Neural cell (in vitro differentiated cells): Measurements from ENCODE around the gene DPP6. TPM values are rescaled to one million over a fixed set of nuclear protein-coding genes. Genes with fewer than 3 reads are reported as not detected.

Source experiments
- H2AFZ ChIP-seq: fragments of 200-600, 300-800 bp; sonication (generic), shearing (Covaris generic); 2 replicates; pipeline ENCODE4 v1.6.0; 2014; ENCODE audit warnings: low read depth, mild to moderate bottlenecking, antibody characterized with exemption, low read length, moderate library complexity
- H3F3A ChIP-seq: fragments of 200-600 bp; shearing (Covaris generic); 2 replicates; pipeline ENCODE4 v1.6.1; 2016; ENCODE audit warnings: mild to moderate bottlenecking, moderate library complexity, mixed read lengths, antibody characterized with exemption, low read length; ENCODE audit not compliant: insufficient read depth, poor library complexity, severe bottlenecking
- H3K27ac ChIP-seq: fragments of 200-600, 300-800 bp; sonication (generic), shearing (Covaris generic); 2 replicates; pipeline ENCODE4 v1.5.1; 2014; ENCODE audit warnings: mild to moderate bottlenecking, low read length, moderate library complexity
- H3K27me3 ChIP-seq: fragments of 300-800, 200-600 bp; sonication (generic), shearing (Covaris generic); 2 replicates; pipeline ENCODE4 v1.6.0; 2014; ENCODE audit warnings: mild to moderate bottlenecking, low read depth, low read length, moderate library complexity; ENCODE audit not compliant: insufficient read depth
- H3K36me3 ChIP-seq: fragments of 300-800, 200-600 bp; sonication (generic), shearing (Covaris generic); 2 replicates; pipeline ENCODE4 v1.5.1; 2014; ENCODE audit warnings: mild to moderate bottlenecking, antibody characterized with exemption, low read length, moderate library complexity; ENCODE audit not compliant: insufficient read depth
- H3K4me2 ChIP-seq: fragments of 300-800, 200-600 bp; sonication (generic), shearing (Covaris generic); 2 replicates; pipeline ENCODE4 v1.6.0; 2014; ENCODE audit warnings: mild to moderate bottlenecking, low read length
- H3K4me3 ChIP-seq: fragments of 300-800, 200-600 bp; sonication (generic), shearing (Covaris generic); 2 replicates; pipeline ENCODE4 v1.5.1; 2014; ENCODE audit warnings: mild to moderate bottlenecking, low read length, moderate library complexity
- H3K79me2 ChIP-seq: fragments of 200-600 bp; shearing (Covaris generic); replicated peaks from 2 replicates; pipeline ENCODE4 v1.6.0; 2014; ENCODE audit warnings: mild to moderate bottlenecking, low read length, moderate library complexity; ENCODE audit not compliant: insufficient read depth
- H3K9ac ChIP-seq: fragments of 300-800, 200-600 bp; sonication (generic), shearing (Covaris generic); 2 replicates; pipeline ENCODE4 v1.6.1; 2016; ENCODE audit warnings: mild to moderate bottlenecking, low read length, mixed read lengths
- H3K9me2 ChIP-seq: fragments of 200-600 bp; shearing (Covaris generic); 2 replicates; pipeline ENCODE4 v1.6.1; 2016; ENCODE audit warnings: mild to moderate bottlenecking, low read length, mixed read lengths; ENCODE audit not compliant: insufficient read depth
- H3K9me3 ChIP-seq: fragments of 200-600, 300-800 bp; sonication (generic), shearing (Covaris generic); 2 replicates; pipeline ENCODE4 v1.6.1; 2016; ENCODE audit warnings: mild to moderate bottlenecking, mixed run types, low read length, moderate library complexity, mixed read lengths
- H4K20me1 ChIP-seq: fragments of 200-600 bp; shearing (Covaris generic); 2 replicates; pipeline ENCODE4 v1.6.1; 2016; ENCODE audit warnings: mild to moderate bottlenecking, mixed run types; ENCODE audit not compliant: insufficient read depth
- EP300 ChIP-seq: fragments of 450-650 bp; conservative IDR thresholded peaks from 2 replicates; pipeline ENCODE4 v1.6.1; 2014; ENCODE audit warnings: antibody characterized with exemption, mild to moderate bottlenecking, moderate library complexity; ENCODE audit not compliant: poor library complexity, severe bottlenecking
- EZH2 ChIP-seq: fragments of 200-600, 300-800 bp; shearing (Covaris generic), sonication (generic); IDR thresholded peaks from 2 replicates; pipeline ENCODE4 v1.6.1; 2014; ENCODE audit warnings: antibody characterized with exemption, low read length, borderline replicate concordance, mild to moderate bottlenecking; ENCODE audit not compliant: insufficient read depth, poor library complexity, severe bottlenecking
- MXI1 ChIP-seq: fragments of 450-650 bp; conservative IDR thresholded peaks from 2 replicates; pipeline ENCODE4 v1.6.1; 2014; ENCODE audit warnings: antibody characterized with exemption, mild to moderate bottlenecking; ENCODE audit not compliant: poor library complexity, severe bottlenecking
- POLR2AphosphoS5 ChIP-seq: IDR thresholded peaks from 2 replicates; pipeline ENCODE4 v1.6.1; 2012
- RAD21 ChIP-seq: fragments of 450-650 bp; conservative IDR thresholded peaks from 2 replicates; pipeline ENCODE4 v1.6.1; 2014; ENCODE audit warnings: antibody characterized with exemption, mild to moderate bottlenecking, moderate library complexity
- REST ChIP-seq: IDR thresholded peaks from 2 replicates; pipeline ENCODE4 v1.6.1; 2012; ENCODE audit warnings: borderline replicate concordance
- SMC3 ChIP-seq: fragments of 450-650 bp; conservative IDR thresholded peaks from 2 replicates; pipeline ENCODE4 v1.6.1; 2014; ENCODE audit warnings: antibody characterized with exemption, mild to moderate bottlenecking, moderate library complexity; ENCODE audit not compliant: poor library complexity
- TAF1 ChIP-seq: IDR thresholded peaks from 2 replicates; pipeline ENCODE4 v1.6.1; 2012; ENCODE audit warnings: low read depth
- polyA plus RNA-seq: library from polyadenylated mRNA; depleted of rRNA; stranded (reverse); fragments of >200 nt; gene quantifications from 2 replicates; pipeline ENCODE4 v1.2.3, GENCODE V29; 2014
- TF ChIP-seq, protein P1 (sequence below): fragments of 450-650 bp; IDR thresholded peaks from 2 replicates; pipeline ENCODE4 v1.5.1; 2014; ENCODE audit warnings: antibody characterized with exemption, mild to moderate bottlenecking, moderate library complexity; ENCODE audit not compliant: poor library complexity, severe bottlenecking

DPP6 gene
- polyA plus RNA-seq, 1 donor from 2014 or later, result 20.4 TPM

GRCh38 chr7:154416714-154417113, 364.5 kb downstream of the DPP6 start:
- H3K9ac ChIP-seq, result no peak overlapping the region
- H3K36me3 ChIP-seq, result no peaks in the 10 kb centered on the region
- no peaks in the 10 kb centered on the region for H3K27me3 ChIP-seq
- no peak overlapping the region for H2AFZ ChIP-seq
- no peaks in the 10 kb centered on the region for H3K9me2 ChIP-seq
- H3K4me2 ChIP-seq, result no peak overlapping the region
- H3K9me3 ChIP-seq, result no peaks in the 10 kb centered on the region
- no peaks in the 10 kb centered on the region for H3F3A ChIP-seq
- H3K4me3 ChIP-seq, result no peak overlapping the region
- H3K79me2 ChIP-seq, result no peaks in the 10 kb centered on the region
- H4K20me1 ChIP-seq, result no peaks in the 10 kb centered on the region
- TF ChIP-seq POLR2AphosphoS5 (no peak), EZH2 (no peak), MXI1 (no peak), TAF1 (no peak), RAD21 (no peak), REST (no peak), SMC3 (no peak), EP300 (no peak)
- TF ChIP-seq, protein P1, sequence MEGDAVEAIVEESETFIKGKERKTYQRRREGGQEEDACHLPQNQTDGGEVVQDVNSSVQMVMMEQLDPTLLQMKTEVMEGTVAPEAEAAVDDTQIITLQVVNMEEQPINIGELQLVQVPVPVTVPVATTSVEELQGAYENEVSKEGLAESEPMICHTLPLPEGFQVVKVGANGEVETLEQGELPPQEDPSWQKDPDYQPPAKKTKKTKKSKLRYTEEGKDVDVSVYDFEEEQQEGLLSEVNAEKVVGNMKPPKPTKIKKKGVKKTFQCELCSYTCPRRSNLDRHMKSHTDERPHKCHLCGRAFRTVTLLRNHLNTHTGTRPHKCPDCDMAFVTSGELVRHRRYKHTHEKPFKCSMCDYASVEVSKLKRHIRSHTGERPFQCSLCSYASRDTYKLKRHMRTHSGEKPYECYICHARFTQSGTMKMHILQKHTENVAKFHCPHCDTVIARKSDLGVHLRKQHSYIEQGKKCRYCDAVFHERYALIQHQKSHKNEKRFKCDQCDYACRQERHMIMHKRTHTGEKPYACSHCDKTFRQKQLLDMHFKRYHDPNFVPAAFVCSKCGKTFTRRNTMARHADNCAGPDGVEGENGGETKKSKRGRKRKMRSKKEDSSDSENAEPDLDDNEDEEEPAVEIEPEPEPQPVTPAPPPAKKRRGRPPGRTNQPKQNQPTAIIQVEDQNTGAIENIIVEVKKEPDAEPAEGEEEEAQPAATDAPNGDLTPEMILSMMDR, result no peak
- no peak overlapping the region for H3K27ac ChIP-seq

- H3K79me2 ChIP-seq, result no peaks in the 10 kb centered on the region
- no peaks in the 10 kb centered on the region for H3K9me3 ChIP-seq
- H4K20me1 ChIP-seq, result no peaks in the 10 kb centered on the region
- no peaks in the 10 kb centered on the region for H3F3A ChIP-seq
- no peaks in the 10 kb centered on the region for H3K9me2 ChIP-seq
- no peaks in the 10 kb centered on the region for H3K27me3 ChIP-seq
- H2AFZ ChIP-seq, result no peak overlapping the region
- H3K9ac ChIP-seq, result no peak overlapping the region
- no peak overlapping the region for H3K4me3 ChIP-seq
- no peak overlapping the region for H3K27ac ChIP-seq
- no peaks in the 10 kb centered on the region for H3K36me3 ChIP-seq
- TF ChIP-seq SMC3, result no peak
- TF ChIP-seq POLR2AphosphoS5, result no peak
- no peak for TF ChIP-seq EZH2
- no peak for TF ChIP-seq TAF1
- TF ChIP-seq, protein P1, result no peak
- no peak for TF ChIP-seq EP300
- TF ChIP-seq MXI1, result no peak
- TF ChIP-seq RAD21, result no peak
- TF ChIP-seq REST, result no peak
- no peak overlapping the region for H3K4me2 ChIP-seq
Measured at GRCh38 chr7:154419344-154419743, 367.1 kb downstream of the DPP6 start.
